ENCODE data around the gene CYTH2.
"Not testable (repeated sequence)": the region's sequence is repeated elsewhere in the genome, so short reads cannot be mapped to it uniquely, and the experiment has no call there.

CYTH2 gene

GRCh38 chr19:48518207-48518606 lies 49.0 kb downstream of the CYTH2 start:
- TF ChIP-seq POU6F1 (CRISPR knock-in tag; IDR thresholded peaks at IDR 0.05; ENCODE audit: borderline replicate concordance, low read depth): no peak
- TF ChIP-seq ZNF70 (CRISPR knock-in tag; IDR thresholded peaks at IDR 0.05): no peak
- no peak for TF ChIP-seq ZFP30 (CRISPR knock-in tag; IDR thresholded peaks at IDR 0.05)
- TF ChIP-seq PPARA (CRISPR knock-in tag; IDR thresholded peaks at IDR 0.05; ENCODE audit: borderline replicate concordance): no peak
- ATAC-seq: no peak

GRCh38 chr19:48519426-48519825 lies 50.3 kb downstream of the CYTH2 start:
- not testable (repeated sequence) for ATAC-seq

GRCh38 chr19:48520134-48520533 lies 51.0 kb downstream of the CYTH2 start:
- no peak for ATAC-seq
- TF ChIP-seq ISL1 (CRISPR knock-in tag; IDR thresholded peaks at IDR 0.05) (no peak), CSRNP3 (CRISPR knock-in tag; IDR thresholded peaks at IDR 0.05) (no peak), SNAI2 (CRISPR knock-in tag; IDR thresholded peaks at IDR 0.05) (no peak), ZC3H10 (CRISPR knock-in tag; IDR thresholded peaks at IDR 0.05) (no peak), TSHZ2 (CRISPR knock-in tag; IDR thresholded peaks at IDR 0.05) (no peak), ESRRG (CRISPR knock-in tag; IDR thresholded peaks at IDR 0.05) (no peak), PATZ1 (CRISPR knock-in tag; IDR thresholded peaks at IDR 0.05; ENCODE audit: borderline replicate concordance) (no peak), TCF4 (CRISPR knock-in tag; IDR thresholded peaks at IDR 0.05; ENCODE audit: borderline replicate concordance) (no peak), CREB5 (CRISPR knock-in tag; IDR thresholded peaks at IDR 0.05; ENCODE audit: low read depth) (no peak), ZFP3 (CRISPR knock-in tag; IDR thresholded peaks at IDR 0.05) (no peak), TOX (CRISPR knock-in tag; IDR thresholded peaks at IDR 0.05; ENCODE audit: borderline replicate concordance) (no peak)

GRCh38 chr19:48524221-48524620 lies 55.1 kb downstream of the CYTH2 start:
- no peak for ATAC-seq
- TF ChIP-seq CSDC2 (CRISPR knock-in tag; IDR thresholded peaks at IDR 0.05) (no peak), PATZ1 (CRISPR knock-in tag; IDR thresholded peaks at IDR 0.05; ENCODE audit: borderline replicate concordance) (no peak), ZNF565 (CRISPR knock-in tag; conservative IDR thresholded peaks at IDR 0.05; ENCODE audit: low read depth) (peak; percentile 96), ESRRG (CRISPR knock-in tag; IDR thresholded peaks at IDR 0.05) (no peak), ZNF70 (CRISPR knock-in tag; IDR thresholded peaks at IDR 0.05) (no peak), ZFP30 (CRISPR knock-in tag; IDR thresholded peaks at IDR 0.05) (no peak), BACH2 (CRISPR knock-in tag; IDR thresholded peaks at IDR 0.05; ENCODE audit: borderline replicate concordance) (no peak), SNAI2 (CRISPR knock-in tag; IDR thresholded peaks at IDR 0.05) (no peak)
